Stimulated activated CD8-positive, alpha-beta memory T cell treated with anti-CD3 and anti-CD28 coated beads, Interleukin-2, amount 100 ng/mL, for 1 hour (primary cell): Measurements from ENCODE around the gene GOLPH3.
A peak's percentile ranks its signal among the peaks of the same experiment; 100 is the strongest.
"Not testable (repeated sequence)": the region's sequence is repeated elsewhere in the genome, so short reads cannot be mapped to it uniquely, and the experiment has no call there.

ENCODE experiments used
- DNase-seq, 2 donors: peaks; one replicate each; pipeline ENCODE4 v3.0.0-alpha.2; 2020; ENCODE audit warnings: low read depth in 2 of 2

GOLPH3 gene

DNA sequence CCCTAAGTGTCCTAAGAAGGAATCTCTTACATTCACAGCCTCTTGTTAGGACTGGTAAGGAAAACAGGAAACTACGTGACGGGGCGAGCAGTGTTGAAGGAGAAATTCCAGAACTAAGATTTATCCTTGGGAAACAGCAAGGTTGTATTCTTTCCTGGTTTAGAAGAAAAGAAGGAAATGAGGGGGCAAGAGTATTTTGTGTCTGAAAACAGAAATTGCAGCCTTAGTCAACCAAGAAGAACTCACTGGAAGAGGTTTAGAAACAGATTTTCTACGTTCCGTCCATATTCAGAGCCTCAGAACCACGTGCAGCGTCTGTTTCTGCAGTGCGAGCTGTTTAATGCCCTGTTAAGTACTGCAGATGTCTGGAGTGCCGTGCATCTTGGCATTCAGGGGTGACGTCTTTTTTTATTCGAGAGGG is 75.2 kb downstream of the GOLPH3 start:
- no peak for DNase-seq

DNA sequence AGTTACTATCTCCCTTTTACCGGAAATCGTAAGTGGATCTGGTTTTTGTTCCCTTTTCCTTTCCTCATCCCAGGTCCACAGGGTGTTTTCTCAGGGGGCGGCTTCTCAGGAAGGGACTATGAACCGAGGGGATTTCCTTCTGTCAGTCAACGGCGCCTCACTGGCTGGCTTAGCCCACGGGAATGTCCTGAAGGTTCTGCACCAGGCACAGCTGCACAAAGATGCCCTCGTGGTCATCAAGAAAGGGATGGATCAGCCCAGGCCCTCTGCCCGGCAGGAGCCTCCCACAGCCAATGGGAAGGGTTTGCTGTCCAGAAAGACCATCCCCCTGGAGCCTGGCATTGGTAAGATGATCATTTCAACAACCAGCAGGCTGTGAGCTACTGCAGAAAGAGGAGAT is 75.8 kb downstream of the GOLPH3 start:
- DNase-seq: no peak

GRCh38 chr5:32096891-32097595 is 77.1 kb downstream of the GOLPH3 start:
- DNase-seq: no peak

- no peak for DNase-seq
These were observed 78.9 kb downstream of the GOLPH3 start for GRCh38 chr5:32095261-32095671.

DNA sequence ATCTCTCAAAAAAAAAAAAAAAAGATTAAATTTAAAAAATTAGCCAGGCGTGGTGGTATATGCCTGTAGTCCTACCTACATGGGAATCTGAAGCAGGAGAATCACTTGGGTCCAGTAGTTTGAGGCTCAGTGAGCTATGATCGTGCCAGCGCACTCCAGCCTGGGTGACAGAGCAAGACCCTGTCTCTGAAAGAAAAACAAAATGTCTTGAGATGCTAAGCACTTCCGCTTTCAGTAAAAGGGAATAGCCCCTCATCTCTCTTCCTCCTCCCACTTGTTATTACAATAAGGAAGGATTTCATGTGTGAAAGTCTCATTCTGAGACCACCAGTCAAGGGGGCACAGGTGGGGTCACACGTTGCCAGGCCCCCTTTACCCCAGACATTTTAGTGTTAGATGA is 79.4 kb downstream of the GOLPH3 start:
- DNase-seq: no peak

- peak; percentile 21 to 34 for DNase-seq
These were observed 80.9 kb downstream of the GOLPH3 start for GRCh38 chr5:32092938-32093812.

DNA sequence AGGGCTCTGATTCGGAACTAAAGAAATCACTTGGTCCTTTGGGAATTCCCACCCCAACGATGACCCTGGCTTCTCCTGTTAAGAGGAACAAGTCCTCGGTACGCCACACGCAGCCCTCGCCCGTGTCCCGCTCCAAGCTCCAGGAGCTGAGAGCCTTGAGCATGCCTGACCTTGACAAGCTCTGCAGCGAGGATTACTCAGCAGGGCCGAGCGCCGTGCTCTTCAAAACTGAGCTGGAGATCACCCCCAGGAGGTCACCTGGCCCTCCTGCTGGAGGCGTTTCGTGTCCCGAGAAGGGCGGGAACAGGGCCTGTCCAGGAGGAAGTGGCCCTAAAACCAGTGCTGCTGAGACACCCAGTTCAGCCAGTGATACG is 83.4 kb downstream of the GOLPH3 start:
- no peak for DNase-seq

DNA sequence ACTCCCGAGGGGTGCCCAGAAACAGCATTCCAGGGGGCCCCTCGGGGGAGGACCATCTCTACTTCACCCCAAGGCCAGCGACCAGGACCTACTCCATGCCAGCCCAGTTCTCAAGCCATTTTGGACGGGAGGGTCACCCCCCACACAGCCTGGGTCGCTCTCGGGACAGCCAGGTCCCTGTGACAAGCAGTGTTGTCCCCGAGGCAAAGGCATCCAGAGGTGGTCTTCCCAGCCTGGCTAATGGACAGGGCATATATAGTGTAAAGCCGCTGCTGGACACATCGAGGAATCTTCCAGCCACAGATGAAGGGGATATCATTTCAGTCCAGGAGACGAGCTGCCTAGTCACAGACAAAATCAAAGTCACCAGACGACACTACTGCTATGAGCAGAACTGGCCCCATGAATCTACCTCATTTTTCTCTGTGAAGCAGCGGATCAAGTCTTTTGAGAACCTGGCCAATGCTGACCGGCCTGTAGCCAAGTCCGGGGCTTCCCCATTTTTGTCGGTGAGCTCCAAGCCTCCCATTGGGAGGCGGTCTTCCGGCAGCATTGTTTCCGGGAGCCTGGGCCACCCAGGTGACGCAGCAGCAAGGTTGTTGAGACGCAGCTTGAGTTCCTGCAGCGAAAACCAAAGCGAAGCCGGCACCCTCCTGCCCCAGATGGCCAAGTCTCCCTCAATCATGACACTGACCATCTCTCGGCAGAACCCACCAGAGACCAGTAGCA is 83.9 kb downstream of the GOLPH3 start:
- no peak for DNase-seq

- DNase-seq: no peak
These were observed 84.7 kb downstream of the GOLPH3 start for GRCh38 chr5:32089146-32090000.

GRCh38 chr5:32088214-32088613 is 85.9 kb downstream of the GOLPH3 start:
- DNase-seq: no peak

GRCh38 chr5:32087086-32088082 is 86.7 kb downstream of the GOLPH3 start:
- no peak for DNase-seq

GRCh38 chr5:32083981-32084430 is 90.1 kb downstream of the GOLPH3 start:
- DNase-seq: no peak

- no peak for DNase-seq
These were observed 91.4 kb downstream of the GOLPH3 start for GRCh38 chr5:32082701-32083100.

DNA sequence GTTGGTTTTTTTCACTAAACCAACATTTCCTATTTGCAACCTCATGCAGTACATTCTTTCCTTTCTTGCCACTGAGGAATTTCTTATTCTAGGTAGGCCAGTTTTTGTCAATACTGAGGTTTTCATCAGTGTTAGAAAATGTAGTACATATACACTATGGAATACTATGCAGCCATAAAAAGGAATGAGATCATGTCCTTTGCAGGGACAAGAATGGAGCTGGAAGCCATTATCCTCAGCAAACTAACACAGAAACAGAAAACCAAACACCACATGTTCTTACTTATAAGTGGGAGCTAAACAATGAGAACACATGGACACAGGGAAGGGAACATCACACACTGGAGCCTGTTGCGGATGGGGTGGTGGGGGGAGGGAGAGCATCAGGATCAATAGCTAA is 93.6 kb downstream of the GOLPH3 start:
- not testable (repeated sequence) for DNase-seq

GRCh38 chr5:32078855-32079254 is 95.3 kb downstream of the GOLPH3 start:
- DNase-seq: not testable (repeated sequence)

GRCh38 chr5:32076699-32077695 is 97.1 kb downstream of the GOLPH3 start:
- no peak for DNase-seq
